Endometrium (tissue), 2 donors: Measurements from ENCODE around the gene RAD21L1.
"Not testable (repeated sequence)": the region's sequence is repeated elsewhere in the genome, so short reads cannot be mapped to it uniquely, and the experiment has no call there.

Experiments
- FAIRE-seq: peaks from 2 replicates; lab custom pipeline; 2012; peaks lifted over from hg19 to GRCh38; lab: Jason Lieb, UNC
- donor health status: control.
- donor health status: control.

The RAD21L1 gene

DNA sequence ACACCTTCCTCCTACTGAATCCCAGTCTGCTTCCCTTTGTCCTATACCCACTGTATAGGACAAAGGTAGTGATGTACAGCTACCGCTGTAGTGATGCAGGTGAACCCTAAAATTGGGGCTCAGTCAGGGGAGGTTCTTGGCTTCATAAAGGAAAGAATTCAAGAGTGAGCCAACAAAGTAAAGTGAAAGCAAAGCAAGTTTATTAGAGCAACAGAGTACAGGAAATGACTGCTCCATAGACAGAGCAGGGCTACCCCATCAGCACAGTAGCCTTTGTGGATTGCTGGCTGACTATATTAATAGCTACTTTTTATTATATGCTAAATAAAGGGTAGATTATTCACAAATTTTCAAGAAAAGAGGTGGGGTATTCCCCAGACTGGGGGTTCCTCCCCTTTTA is 25.9 kb upstream of the RAD21L1 start:
- FAIRE-seq: no peak

GRCh38 chr20:1202762-1203504 is 22.9 kb upstream of the RAD21L1 start, which contains the start of gene C20orf202:
TSS of gene C20orf202 (plus strand) at chr20:1203454. CDS start at chr20:1203586, 132 bp downstream.
- no peak for FAIRE-seq

DNA sequence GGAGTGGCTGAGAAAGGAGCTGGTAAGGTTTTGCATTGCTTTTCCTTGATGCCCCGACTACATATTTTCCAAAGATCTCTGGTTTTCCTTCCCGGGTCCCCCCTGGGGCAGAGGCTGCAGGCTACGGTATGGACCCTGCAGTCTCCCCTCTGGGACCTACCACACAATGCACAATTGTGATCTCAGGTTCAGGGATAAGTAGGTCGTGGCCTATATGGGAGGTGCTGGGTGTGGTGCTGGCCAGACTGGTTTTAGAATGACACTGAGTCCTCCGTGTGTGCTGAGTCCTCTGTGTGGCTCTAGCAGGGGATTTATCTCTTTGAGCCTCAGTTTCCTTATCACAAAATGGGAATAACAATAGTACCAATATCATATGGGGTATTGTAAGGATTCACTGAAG is 22.2 kb upstream of the RAD21L1 start:
- FAIRE-seq: no peak

- FAIRE-seq: no peak
Observed at GRCh38 chr20:1204113-1204512, 21.7 kb upstream of the RAD21L1 start.

DNA sequence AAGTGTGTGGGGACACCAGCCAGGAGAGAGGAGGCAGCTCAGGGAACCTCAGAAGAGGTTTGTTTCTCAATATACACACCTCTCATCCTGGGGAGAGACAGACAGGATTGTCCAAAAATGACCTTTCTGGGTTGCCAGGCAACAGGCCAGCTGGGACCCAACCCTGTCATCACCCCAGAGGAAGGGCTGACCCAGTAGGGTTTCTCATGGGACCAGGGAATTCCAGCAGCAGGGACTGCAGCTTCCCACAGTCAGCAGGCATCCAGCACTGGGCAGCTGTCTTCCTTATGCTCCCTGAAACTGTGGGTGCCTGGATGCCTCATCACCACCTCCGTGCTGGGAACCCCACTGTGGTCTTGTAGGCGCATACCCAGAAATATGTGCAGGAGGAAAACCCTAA is 21.3 kb upstream of the RAD21L1 start:
- no peak for FAIRE-seq

DNA sequence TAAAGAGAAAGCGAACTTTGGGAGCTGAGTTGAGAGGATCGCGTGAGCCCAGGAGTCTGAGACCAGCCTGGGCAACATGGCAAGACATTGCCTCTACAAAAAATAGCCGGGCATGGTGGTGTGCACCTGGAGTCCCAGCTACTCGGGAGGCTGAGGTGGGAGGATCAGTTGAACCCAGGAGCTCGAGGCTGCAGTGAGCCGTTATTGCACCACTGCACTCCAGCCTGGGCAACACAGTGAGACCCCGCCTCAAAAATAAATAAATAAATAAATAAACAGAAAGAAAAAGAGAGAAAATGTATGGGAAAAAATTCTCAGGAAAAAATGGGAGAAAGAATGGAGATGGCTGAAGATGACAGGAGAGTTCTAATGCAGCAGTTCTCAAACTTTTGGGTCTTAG is 20.0 kb upstream of the RAD21L1 start:
- no peak for FAIRE-seq

- FAIRE-seq: no peak
Observed at GRCh38 chr20:1206366-1207148, 19.3 kb upstream of the RAD21L1 start.

DNA sequence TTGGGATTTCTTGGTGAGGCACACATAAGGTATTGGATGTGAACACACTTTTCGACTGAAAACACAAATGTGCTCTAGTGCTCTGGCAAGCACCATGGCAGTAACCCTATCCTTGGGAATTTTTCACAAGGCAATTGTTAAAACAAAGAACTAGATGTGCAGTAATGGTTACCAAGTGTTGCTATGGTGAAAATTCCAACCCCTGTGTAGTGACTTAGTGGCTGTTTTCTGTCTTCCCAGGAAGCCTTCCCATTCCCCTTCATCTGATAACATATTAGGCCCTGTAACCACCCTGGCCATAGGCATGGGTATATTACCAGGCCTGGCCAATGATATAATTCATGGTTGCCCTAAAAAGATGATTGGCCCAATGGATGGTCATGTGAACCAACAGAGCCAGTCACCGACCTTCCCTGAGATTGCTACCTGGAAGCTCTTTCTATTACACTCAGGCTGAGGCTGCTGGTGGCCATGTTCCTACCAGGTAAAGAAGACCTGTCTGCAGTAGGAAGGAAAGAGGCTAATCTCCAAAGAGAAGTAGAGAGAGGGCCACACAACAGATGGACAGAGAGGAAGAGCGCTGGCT is 18.5 kb upstream of the RAD21L1 start:
- no peak for FAIRE-seq

- no peak for FAIRE-seq
Observed at GRCh38 chr20:1209447-1210387, 16.1 kb upstream of the RAD21L1 start.

DNA sequence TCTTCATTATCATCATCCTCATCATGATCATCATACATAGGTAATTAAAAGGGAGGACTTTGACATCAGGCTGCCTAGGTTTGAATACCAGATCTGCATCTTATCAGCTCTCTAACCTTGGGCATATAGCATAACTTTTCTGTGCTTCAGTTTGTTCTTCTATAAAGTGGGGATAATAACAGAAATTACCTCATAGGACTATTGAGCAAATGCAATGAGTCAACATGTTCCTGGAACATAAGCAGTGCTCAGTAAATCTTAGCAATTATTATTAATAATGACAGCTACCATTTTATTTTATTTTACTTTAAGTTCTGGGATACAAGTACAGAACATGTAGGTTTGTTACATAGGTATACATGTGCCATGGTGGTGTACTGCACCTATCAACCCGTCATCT is 15.3 kb upstream of the RAD21L1 start:
- no peak for FAIRE-seq

GRCh38 chr20:1212023-1212422 is 13.8 kb upstream of the RAD21L1 start:
- FAIRE-seq: no peak

GRCh38 chr20:1212607-1213396 is 13.0 kb upstream of the RAD21L1 start:
- no peak for FAIRE-seq

GRCh38 chr20:1214838-1215261 is 11.0 kb upstream of the RAD21L1 start:
- no peak for FAIRE-seq

DNA sequence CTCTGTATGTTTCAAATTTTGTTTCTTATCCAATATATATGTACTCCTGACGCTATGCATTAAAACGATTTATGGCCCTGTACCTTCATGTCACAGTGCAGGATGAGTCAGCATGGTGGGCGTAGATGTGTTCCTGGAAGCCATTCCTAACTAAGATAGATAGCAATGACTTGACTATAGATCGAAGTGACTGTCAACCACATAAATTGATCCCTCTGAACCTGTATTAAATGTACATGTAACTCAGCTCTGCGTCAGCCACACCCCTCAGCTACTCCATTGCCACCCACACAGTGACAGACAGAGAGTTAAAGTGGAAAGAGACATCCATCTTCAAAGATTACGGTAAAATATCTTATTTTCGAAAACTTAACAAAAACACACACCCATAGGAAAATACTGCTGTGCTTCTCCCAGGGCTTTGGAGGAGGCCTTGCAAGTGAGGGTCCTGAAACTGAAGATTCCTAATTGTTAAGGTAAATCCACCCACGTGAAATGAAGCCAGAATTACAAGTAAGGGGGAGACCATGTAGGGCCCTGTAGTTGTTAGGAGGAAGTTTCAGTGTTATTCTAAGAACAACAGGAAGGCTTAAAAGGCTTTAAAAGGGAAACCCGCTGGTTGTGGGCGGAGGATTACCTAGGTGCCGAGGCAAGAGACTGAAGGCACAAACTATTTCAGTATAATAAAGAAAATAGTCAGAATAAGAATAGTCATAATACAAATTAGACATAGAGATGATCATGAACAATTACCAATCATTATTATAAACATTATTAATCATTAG is 10.3 kb upstream of the RAD21L1 start:
- FAIRE-seq: no peak

GRCh38 chr20:1216527-1217427 is 9.1 kb upstream of the RAD21L1 start:
- not testable (repeated sequence) for FAIRE-seq

GRCh38 chr20:1222750-1223149 is 3.1 kb upstream of the RAD21L1 start:
- FAIRE-seq: not testable (repeated sequence)

DNA sequence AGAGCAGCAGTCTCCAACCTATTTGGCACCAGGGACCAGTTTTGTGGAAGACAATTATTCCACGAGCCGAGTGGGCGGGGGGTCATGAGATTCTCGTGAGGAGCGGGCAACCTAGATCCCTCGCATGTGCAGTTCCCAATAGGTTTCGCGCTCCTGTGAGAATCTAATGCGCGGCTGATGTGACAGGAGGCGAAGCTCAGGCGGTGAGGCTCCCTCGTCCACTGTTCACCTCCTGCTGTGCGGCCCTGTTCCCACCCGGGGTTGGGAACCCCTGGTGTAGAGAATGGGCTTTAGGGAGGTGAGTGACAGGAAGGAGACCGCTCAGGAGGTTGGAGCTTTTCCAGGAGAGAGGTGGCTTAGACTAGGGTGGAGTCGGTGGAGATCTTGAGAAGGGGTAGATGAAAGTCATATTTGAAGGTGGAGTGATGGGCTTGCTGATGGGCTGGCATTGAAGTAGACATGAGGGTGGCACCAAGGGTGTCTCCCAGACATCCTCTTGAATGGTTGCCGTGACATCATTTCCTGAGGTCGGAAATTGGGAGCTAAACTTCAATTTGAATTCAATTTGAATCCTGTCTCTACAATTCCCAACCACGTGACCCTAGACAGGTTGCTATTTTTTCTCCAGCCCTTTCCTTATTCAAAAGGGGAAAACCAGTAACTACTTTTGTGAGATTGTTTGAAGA is 1.5 kb upstream of the RAD21L1 start:
- FAIRE-seq: no peak

DNA sequence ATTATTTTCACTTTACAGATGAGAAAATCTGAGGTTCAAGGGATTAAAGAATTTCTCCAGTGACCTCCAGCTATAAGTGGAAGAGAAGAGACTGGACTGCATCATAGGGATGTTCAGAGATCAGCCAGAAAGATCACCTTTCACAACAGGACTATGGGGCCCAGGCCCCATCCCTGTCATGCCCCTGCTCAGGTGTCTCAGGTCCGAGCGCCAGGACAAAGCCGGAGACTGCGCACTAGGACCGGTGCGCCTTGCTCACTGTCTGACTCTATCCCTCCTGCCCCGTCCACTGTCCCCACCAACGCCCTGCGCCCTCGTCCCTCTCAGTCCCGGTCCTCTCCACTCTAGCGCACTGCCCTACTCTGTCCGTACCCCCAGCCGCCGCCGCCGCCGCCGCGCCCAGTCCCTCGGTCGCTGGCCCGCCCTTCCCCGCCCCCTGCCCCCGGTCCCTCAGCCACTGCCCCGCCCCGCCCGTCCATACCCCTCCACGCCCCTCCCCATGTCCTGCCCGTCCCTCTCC is 521 bp upstream of the RAD21L1 start:
- FAIRE-seq: no peak
